ENCODE data around the gene PTPN5.

DNA sequence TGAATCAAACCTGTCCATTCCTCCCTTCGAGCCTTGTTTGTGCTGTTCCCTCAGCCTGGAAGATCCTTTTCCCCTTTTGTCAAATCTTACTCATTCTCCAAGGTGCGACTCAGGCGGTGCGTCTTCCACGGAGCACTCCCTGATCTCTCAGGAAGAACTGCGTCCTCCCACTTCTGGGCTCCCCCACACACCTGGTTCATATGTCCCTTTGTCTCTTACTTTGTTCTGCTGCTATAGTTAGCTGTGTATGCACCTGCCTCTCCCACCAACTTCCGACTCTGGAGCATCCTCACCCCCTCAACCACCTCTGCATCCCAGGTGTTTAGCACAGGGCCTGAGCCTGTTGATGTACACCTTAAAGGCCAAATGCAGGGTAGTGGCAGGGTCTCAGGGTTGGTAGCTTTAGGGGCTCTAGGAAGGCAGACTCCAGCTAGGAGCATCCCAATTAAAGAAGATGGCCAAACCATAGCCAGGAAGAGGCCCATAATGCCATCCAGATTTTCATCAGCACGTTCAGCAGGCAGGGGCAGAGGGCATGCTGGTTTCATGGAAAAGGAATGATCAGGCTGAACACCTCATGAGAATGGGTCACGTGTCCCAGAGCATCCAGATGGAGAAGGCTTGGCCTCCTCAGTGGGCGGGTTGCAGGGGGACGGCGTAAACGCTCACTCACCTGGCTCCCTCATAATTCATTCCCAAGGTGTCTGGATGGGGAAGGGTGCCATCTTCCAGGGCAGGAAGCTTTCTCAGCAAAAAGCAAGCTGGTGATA is 20.1 kb downstream of the PTPN5 start:
- TF ChIP-seq, protein P1, sequence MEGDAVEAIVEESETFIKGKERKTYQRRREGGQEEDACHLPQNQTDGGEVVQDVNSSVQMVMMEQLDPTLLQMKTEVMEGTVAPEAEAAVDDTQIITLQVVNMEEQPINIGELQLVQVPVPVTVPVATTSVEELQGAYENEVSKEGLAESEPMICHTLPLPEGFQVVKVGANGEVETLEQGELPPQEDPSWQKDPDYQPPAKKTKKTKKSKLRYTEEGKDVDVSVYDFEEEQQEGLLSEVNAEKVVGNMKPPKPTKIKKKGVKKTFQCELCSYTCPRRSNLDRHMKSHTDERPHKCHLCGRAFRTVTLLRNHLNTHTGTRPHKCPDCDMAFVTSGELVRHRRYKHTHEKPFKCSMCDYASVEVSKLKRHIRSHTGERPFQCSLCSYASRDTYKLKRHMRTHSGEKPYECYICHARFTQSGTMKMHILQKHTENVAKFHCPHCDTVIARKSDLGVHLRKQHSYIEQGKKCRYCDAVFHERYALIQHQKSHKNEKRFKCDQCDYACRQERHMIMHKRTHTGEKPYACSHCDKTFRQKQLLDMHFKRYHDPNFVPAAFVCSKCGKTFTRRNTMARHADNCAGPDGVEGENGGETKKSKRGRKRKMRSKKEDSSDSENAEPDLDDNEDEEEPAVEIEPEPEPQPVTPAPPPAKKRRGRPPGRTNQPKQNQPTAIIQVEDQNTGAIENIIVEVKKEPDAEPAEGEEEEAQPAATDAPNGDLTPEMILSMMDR (IDR thresholded peaks at IDR 0.05 in 2 of 3, conservative IDR thresholded peaks at IDR 0.05 in 1 of 3; ENCODE audit: borderline replicate concordance in 1 of 3, insufficient read depth in 1 of 3, low read depth in 2 of 3, low read length in 2 of 3) = no peak
- TF ChIP-seq, protein P2, sequence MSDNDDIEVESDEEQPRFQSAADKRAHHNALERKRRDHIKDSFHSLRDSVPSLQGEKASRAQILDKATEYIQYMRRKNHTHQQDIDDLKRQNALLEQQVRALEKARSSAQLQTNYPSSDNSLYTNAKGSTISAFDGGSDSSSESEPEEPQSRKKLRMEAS (IDR thresholded peaks at IDR 0.05) = no peak
- TF ChIP-seq POLR2A (IDR thresholded peaks at IDR 0.05; ENCODE audit: borderline replicate concordance, extremely low read depth, insufficient read depth, insufficient read length) = no peak
- no peak for TF ChIP-seq EZH2 (IDR thresholded peaks at IDR 0.05)
